ENCODE measurements around the gene FAM234B. TPM values are rescaled to one million over a fixed set of nuclear protein-coding genes. Genes with fewer than 3 reads are reported as not detected.

The FAM234B gene
- total RNA-seq, 1 experiment from 2014 or later: 25.9 TPM

DNA sequence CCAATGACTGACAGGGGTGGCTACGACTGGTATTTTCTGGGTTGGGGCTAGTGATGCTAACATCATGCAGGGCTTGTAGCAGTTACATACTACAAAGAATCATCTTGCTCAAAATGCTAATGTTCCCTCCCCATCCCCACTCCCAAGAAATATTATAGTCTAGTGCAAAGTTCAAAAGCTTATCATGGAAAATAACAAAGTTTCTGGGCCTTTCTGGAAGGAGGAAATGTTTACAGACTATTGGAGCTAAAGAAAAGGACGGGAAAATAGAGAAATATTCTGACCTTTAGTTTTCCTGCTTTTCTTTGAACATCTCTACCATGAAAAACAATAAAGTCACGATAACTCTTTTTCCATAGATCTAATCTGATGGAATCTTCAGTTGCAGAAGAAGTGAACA is 36.1 kb downstream of the FAM234B start:
- ChIA-PET POLR2A (no interaction called here), CTCF (interaction anchor here (0.9 to 2.0 kb wide), 17 partner anchors 9 to 488 kb away, joined by 3 to 40 read pairs (median 5); partner anchors contain the start of gene FAM234B)
- Mint-ChIP-seq H3K36me3 (peaks cover 79% of the 10 kb centered on the region), H3K4me3 (no peak overlapping the region), H3K27me3 (ENCODE audit: low read depth) (no peaks in the 10 kb centered on the region), H3K9me3 (no peaks in the 10 kb centered on the region), H3K4me1 (peaks cover 13% of the 10 kb centered on the region), H3K27ac (no peak overlapping the region; the same call in 1 of the 2 replicates)
- no peak for DNase-seq (ENCODE audit: low spot score)
- TF ChIP-seq ESRRA (CRISPR knock-in tag; IDR thresholded peaks at IDR 0.05; ENCODE audit: borderline replicate concordance) (no peak), SMAD4 (CRISPR knock-in tag; IDR thresholded peaks at IDR 0.05) (no peak), ATF2 (CRISPR knock-in tag; IDR thresholded peaks at IDR 0.05; ENCODE audit: borderline replicate concordance, low read depth) (no peak), USF1 (CRISPR knock-in tag; IDR thresholded peaks at IDR 0.05) (no peak), FOXJ3 (CRISPR knock-in tag; IDR thresholded peaks at IDR 0.05; ENCODE audit: borderline replicate concordance) (no peak), SOX15 (CRISPR knock-in tag; IDR thresholded peaks at IDR 0.05) (no peak), RELA (CRISPR knock-in tag; IDR thresholded peaks at IDR 0.05; ENCODE audit: borderline replicate concordance) (no peak), JAZF1 (CRISPR knock-in tag; IDR thresholded peaks at IDR 0.05) (no peak), GTF2I (CRISPR knock-in tag; conservative IDR thresholded peaks at IDR 0.05) (no peak), HMGA2 (CRISPR knock-in tag; IDR thresholded peaks at IDR 0.05) (no peak), JUN (CRISPR knock-in tag; IDR thresholded peaks at IDR 0.05) (no peak), RORB (CRISPR knock-in tag; IDR thresholded peaks at IDR 0.05) (no peak), MLX (CRISPR knock-in tag; IDR thresholded peaks at IDR 0.05) (no peak), ZNF532 (CRISPR knock-in tag; IDR thresholded peaks at IDR 0.05; ENCODE audit: borderline replicate concordance) (no peak)
- ATAC-seq: no peak

- ATAC-seq (no peak), DNase-seq (ENCODE audit: low spot score) (no peak)
- Mint-ChIP-seq H3K4me1 (peaks cover 33% of the 10 kb centered on the region), H3K36me3 (peaks cover 65% of the 10 kb centered on the region), H3K4me3 (no peak overlapping the region), H3K27ac (no peak overlapping the region; the same call in 1 of the 2 replicates), H3K9me3 (no peaks in the 10 kb centered on the region), H3K27me3 (ENCODE audit: low read depth) (no peaks in the 10 kb centered on the region)
- ChIA-PET POLR2A (no interaction called here), CTCF (no interaction called here)
- TF ChIP-seq TP53 (CRISPR knock-in tag; IDR thresholded peaks at IDR 0.05) (no peak), AFF4 (CRISPR knock-in tag; IDR thresholded peaks at IDR 0.05; ENCODE audit: borderline replicate concordance) (no peak), STAT6 (CRISPR knock-in tag; conservative IDR thresholded peaks at IDR 0.05; ENCODE audit: low read depth) (no peak), ZNF232 (CRISPR knock-in tag; IDR thresholded peaks at IDR 0.05) (no peak), MXD4 (CRISPR knock-in tag; IDR thresholded peaks at IDR 0.05; ENCODE audit: borderline replicate concordance) (no peak), NR3C1 (CRISPR knock-in tag; conservative IDR thresholded peaks at IDR 0.05; ENCODE audit: low read depth) (no peak), SMAD4 (CRISPR knock-in tag; IDR thresholded peaks at IDR 0.05) (no peak), OVOL2 (CRISPR knock-in tag; IDR thresholded peaks at IDR 0.05; ENCODE audit: borderline replicate concordance) (no peak), KAT7 (CRISPR knock-in tag; IDR thresholded peaks at IDR 0.05; ENCODE audit: borderline replicate concordance) (no peak), SP1 (CRISPR knock-in tag; conservative IDR thresholded peaks at IDR 0.05) (no peak), EMX1 (CRISPR knock-in tag; IDR thresholded peaks at IDR 0.05) (no peak)
Measured at GRCh38 chr12:13082861-13083260, 38.7 kb downstream of the FAM234B start.

Data from WTC11 (cell line).